Nephron progenitor cell (in vitro differentiated cells): ENCODE measurements around the gene SYK.

ENCODE experiments used
- DNase-seq: peaks from one replicate; pipeline ENCODE4 v3.0.0; 2021
- H3K27ac Mint-ChIP-seq: 2 replicates; pipeline ENCODE4 v1.8.0; 2021; ENCODE audit warnings: mild to moderate bottlenecking, moderate library complexity, mixed read lengths
- H3K27me3 Mint-ChIP-seq: 2 replicates; pipeline ENCODE4 v1.8.0; 2021; ENCODE audit warnings: mild to moderate bottlenecking, low read depth, mixed read lengths; ENCODE audit not compliant: poor library complexity
- H3K36me3 Mint-ChIP-seq: 2 replicates; pipeline ENCODE4 v1.8.0; 2021; ENCODE audit warnings: low read depth, mixed read lengths
- H3K4me1 Mint-ChIP-seq: 2 replicates; pipeline ENCODE4 v1.8.0; 2021; ENCODE audit warnings: mixed read lengths
- H3K4me3 Mint-ChIP-seq: 2 replicates; pipeline ENCODE4 v1.8.0; 2021; ENCODE audit warnings: mild to moderate bottlenecking, moderate library complexity, mixed read lengths
- H3K9me3 Mint-ChIP-seq: 2 replicates; pipeline ENCODE4 v1.8.0; 2021; ENCODE audit warnings: mild to moderate bottlenecking, moderate library complexity, mixed read lengths
- TF ChIP-seq, protein P1 (sequence below): fragments of 200-600 bp; sonication (generic); IDR thresholded peaks from 2 replicates; pipeline ENCODE4 v1.5.0; 2021; ENCODE audit warnings: antibody characterized with exemption

The SYK gene

DNA sequence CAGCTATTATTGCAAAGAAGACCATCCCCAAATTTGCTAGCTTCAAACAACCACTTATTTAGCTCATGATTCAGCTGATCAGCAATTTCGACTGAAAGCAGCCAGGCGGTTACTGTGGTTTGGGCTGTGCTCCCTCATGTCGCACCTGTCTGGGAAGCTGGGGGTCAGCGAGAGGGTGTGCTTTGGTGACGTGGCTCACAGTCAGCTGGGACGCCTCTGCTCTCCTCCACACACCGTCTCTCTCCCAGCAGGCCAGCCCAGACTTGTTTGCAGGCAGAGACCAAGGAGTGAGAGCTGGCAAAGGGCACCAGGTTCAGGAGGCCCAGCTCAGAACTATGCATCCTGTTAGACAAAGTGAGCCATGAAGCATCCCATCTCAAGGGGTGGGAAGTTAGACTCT, 140.9 kb downstream of the SYK start:
- H3K27ac Mint-ChIP-seq: no peak overlapping the region
- H3K36me3 Mint-ChIP-seq: no peaks in the 10 kb centered on the region
- H3K9me3 Mint-ChIP-seq: peaks cover 19% of the 10 kb centered on the region
- no peaks in the 10 kb centered on the region for H3K4me1 Mint-ChIP-seq
- TF ChIP-seq, protein P1, sequence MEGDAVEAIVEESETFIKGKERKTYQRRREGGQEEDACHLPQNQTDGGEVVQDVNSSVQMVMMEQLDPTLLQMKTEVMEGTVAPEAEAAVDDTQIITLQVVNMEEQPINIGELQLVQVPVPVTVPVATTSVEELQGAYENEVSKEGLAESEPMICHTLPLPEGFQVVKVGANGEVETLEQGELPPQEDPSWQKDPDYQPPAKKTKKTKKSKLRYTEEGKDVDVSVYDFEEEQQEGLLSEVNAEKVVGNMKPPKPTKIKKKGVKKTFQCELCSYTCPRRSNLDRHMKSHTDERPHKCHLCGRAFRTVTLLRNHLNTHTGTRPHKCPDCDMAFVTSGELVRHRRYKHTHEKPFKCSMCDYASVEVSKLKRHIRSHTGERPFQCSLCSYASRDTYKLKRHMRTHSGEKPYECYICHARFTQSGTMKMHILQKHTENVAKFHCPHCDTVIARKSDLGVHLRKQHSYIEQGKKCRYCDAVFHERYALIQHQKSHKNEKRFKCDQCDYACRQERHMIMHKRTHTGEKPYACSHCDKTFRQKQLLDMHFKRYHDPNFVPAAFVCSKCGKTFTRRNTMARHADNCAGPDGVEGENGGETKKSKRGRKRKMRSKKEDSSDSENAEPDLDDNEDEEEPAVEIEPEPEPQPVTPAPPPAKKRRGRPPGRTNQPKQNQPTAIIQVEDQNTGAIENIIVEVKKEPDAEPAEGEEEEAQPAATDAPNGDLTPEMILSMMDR: no peak
- H3K4me3 Mint-ChIP-seq: no peak overlapping the region
- H3K27me3 Mint-ChIP-seq: peaks cover 11% of the 10 kb centered on the region
- DNase-seq: no peak

DNA sequence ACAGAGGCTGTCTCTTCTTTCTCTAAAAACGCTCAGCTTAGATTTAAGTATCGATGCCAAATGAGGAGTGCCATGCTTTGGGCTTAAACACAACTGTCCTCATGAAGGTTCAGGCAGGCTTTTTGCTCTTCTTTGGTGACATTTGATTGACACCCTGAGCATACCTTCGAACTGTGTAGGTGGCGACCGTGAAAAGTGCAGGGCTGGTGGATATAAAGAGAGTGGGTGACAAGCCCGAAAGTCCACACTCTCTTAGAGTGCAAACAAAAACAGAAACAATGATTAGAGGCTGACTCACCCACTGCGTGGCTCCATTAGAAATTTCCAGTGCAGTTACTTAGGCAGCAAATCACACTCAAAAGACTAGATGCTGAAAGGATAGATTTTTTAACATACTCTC, 141.7 kb downstream of the SYK start:
- H3K4me3 Mint-ChIP-seq: no peak overlapping the region
- no peaks in the 10 kb centered on the region for H3K4me1 Mint-ChIP-seq
- no peak for DNase-seq
- TF ChIP-seq, protein P1: no peak
- peaks cover 11% of the 10 kb centered on the region for H3K27me3 Mint-ChIP-seq
- H3K36me3 Mint-ChIP-seq: no peaks in the 10 kb centered on the region
- H3K9me3 Mint-ChIP-seq: peaks cover 19% of the 10 kb centered on the region
- no peak overlapping the region for H3K27ac Mint-ChIP-seq

DNA sequence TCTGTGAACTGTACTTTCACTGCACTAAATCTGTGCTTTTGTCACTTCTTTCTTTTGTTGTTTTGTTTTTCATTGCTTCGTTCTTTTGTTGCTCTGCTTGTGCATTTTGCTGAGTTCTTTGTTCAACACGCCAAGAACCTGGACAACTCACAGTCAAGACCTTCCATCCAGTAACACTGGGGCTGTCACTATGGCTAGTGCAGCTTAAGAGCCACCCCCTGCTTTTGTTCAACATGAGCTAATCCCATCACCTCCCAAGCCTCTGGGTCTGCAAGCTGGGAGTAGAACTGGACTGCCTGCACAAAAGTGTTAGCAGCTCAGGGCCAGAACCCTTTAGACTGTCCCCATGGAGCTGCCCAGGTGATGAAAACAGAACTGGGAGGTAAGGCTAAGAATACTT, 143.7 kb downstream of the SYK start:
- Mint-ChIP-seq H3K36me3 (no peaks in the 10 kb centered on the region), H3K9me3 (peaks cover 15% of the 10 kb centered on the region), H3K27ac (no peak overlapping the region), H3K4me3 (no peak overlapping the region), H3K27me3 (peaks cover 11% of the 10 kb centered on the region), H3K4me1 (no peaks in the 10 kb centered on the region)
- TF ChIP-seq, protein P1: no peak
- no peak for DNase-seq

DNA sequence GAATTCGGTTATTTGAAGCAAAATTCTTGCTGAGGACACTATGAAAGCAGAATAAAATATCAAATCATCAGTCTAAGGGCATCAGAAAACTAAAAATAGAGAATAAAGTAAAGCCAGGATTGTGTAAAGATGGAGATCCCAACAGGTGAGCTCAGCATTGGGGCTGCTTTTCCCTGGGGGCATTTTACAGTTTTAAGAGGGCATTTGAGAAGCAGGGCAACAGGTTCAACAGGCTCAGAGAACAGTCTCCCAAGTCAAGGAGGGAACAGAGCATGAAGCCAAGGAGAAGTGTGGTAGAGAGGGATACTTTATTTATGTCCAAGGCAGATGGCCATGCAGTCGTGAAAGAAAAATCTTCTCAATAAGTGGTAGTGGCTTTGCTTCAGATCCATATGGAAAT, 145.4 kb downstream of the SYK start:
- Mint-ChIP-seq H3K4me3 (no peak overlapping the region), H3K36me3 (no peaks in the 10 kb centered on the region), H3K27ac (no peak overlapping the region), H3K9me3 (peaks cover under 1% of the 10 kb centered on the region), H3K27me3 (peaks cover 10% of the 10 kb centered on the region), H3K4me1 (no peaks in the 10 kb centered on the region)
- TF ChIP-seq, protein P1: no peak
- DNase-seq: no peak
